GM15510 (cell line): ENCODE measurements around the gene NSUN2.

Experiments
- POLR2A ChIP-seq: IDR thresholded peaks from 3 replicates; pipeline ENCODE4 v1.6.1; 2011; ENCODE audit warnings: borderline replicate concordance; ENCODE audit not compliant: insufficient read length; ENCODE audit errors: extremely low read depth

NSUN2 gene

GRCh38 chr5:6596388-6596787, 36.5 kb downstream of the NSUN2 start:
- no peak for TF ChIP-seq POLR2A

- no peak for TF ChIP-seq POLR2A
These were observed 37.4 kb downstream of the NSUN2 start for GRCh38 chr5:6595405-6595804.

GRCh38 chr5:6594066-6594465, 38.8 kb downstream of the NSUN2 start:
- TF ChIP-seq POLR2A: no peak

GRCh38 chr5:6593148-6594016, 39.5 kb downstream of the NSUN2 start:
- no peak for TF ChIP-seq POLR2A

GRCh38 chr5:6592601-6593000, 40.2 kb downstream of the NSUN2 start:
- no peak for TF ChIP-seq POLR2A

GRCh38 chr5:6591671-6592288, 41.1 kb downstream of the NSUN2 start:
- no peak for TF ChIP-seq POLR2A

- TF ChIP-seq POLR2A: no peak
These were observed 42.3 kb downstream of the NSUN2 start for GRCh38 chr5:6590581-6590980.

- TF ChIP-seq POLR2A: no peak
These were observed 45.7 kb downstream of the NSUN2 start for GRCh38 chr5:6587171-6587570.

- TF ChIP-seq POLR2A: no peak
These were observed 46.2 kb downstream of the NSUN2 start for GRCh38 chr5:6586647-6587042.

- TF ChIP-seq POLR2A: no peak
These were observed 46.8 kb downstream of the NSUN2 start for GRCh38 chr5:6585939-6586646.

GRCh38 chr5:6585168-6585567, 47.7 kb downstream of the NSUN2 start:
- TF ChIP-seq POLR2A: no peak

GRCh38 chr5:6584727-6585126, 48.1 kb downstream of the NSUN2 start:
- no peak for TF ChIP-seq POLR2A

- no peak for TF ChIP-seq POLR2A
These were observed 48.7 kb downstream of the NSUN2 start for GRCh38 chr5:6584101-6584645.

- no peak for TF ChIP-seq POLR2A
These were observed 49.6 kb downstream of the NSUN2 start for GRCh38 chr5:6583049-6583880.

- TF ChIP-seq POLR2A: no peak
These were observed 50.3 kb downstream of the NSUN2 start for GRCh38 chr5:6582507-6583048.
